Epithelial cell of alveolus of lung (primary cell): Measurements from ENCODE around the gene NOL8. TPM values are rescaled to one million over a fixed set of nuclear protein-coding genes. Genes with fewer than 3 reads are reported as not detected.

Source experiments
- total RNA-seq: library from RNA; depleted of rRNA; stranded (reverse); fragments of >200 nt; gene quantifications from 2 replicates; pipeline ENCODE4 v1.2.1, GENCODE V29; 2015

The NOL8 gene
- total RNA-seq: 14.3 and 14.6 TPM in 2 replicates

GRCh38 chr9:92325269-92325990 is at the start of gene NOL8, which contains the start of gene CENPP:
TSS of gene NOL8 (minus strand) at chr9:92325350. CDS start at chr9:92324161, 1,189 bp downstream.
TSS of gene CENPP (plus strand) at chr9:92325953.

GRCh38 chr9:92293452-92294296 is 31.5 kb downstream of the NOL8 start, which contains the start of gene IARS1:
TSS of gene IARS1 (minus strand) at chr9:92293697. CDS start at chr9:92289419, 4,278 bp downstream.

Other genes starting within 250 kb of the NOL8 start
- 61.6 and 80.0 TPM in 2 replicates for gene SPTLC1, start 209.9 kb downstream of the NOL8 start, total RNA-seq
- gene IARS1, start 31.7 kb downstream of the NOL8 start, total RNA-seq: 63.4 and 242 TPM in 2 replicates
- gene CENPP, start 603 bp upstream of the NOL8 start, total RNA-seq: 0.72 and 3.2 TPM in 2 replicates
- gene OGN, start 79.2 kb upstream of the NOL8 start, total RNA-seq: 0.08 TPM in 1 of 2 replicates, not detected in the other
- gene OMD, start 99.1 kb upstream of the NOL8 start, total RNA-seq: not detected in 2 replicates
- gene ASPN, start 157.2 kb upstream of the NOL8 start, total RNA-seq: not detected in 2 replicates
- 0.39 and 2.2 TPM in 2 replicates for gene ECM2, start 210.6 kb upstream of the NOL8 start, total RNA-seq